GM12874 (cell line): ENCODE data around the gene DBN1.

Source experiments
- CTCF ChIP-seq: IDR thresholded peaks from 2 replicates; pipeline ENCODE4 v1.5.1; 2011; ENCODE audit warnings: low read depth, mild to moderate bottlenecking, control low read depth, low read length, moderate library complexity; ENCODE audit not compliant: insufficient read depth

Gene DBN1

GRCh38 chr5:177472460-177473442 is 683 bp downstream of the DBN1 start:
- peak; percentile 12; the same call in 1 of the 2 replicates for TF ChIP-seq CTCF

- TF ChIP-seq CTCF: no peak
These were observed 1.7 kb downstream of the DBN1 start for GRCh38 chr5:177471610-177472356.

GRCh38 chr5:177470759-177471536 is 2.5 kb downstream of the DBN1 start:
- TF ChIP-seq CTCF: no peak

GRCh38 chr5:177469750-177470525 is 3.5 kb downstream of the DBN1 start:
- no peak for TF ChIP-seq CTCF

GRCh38 chr5:177468685-177469628 is 4.5 kb downstream of the DBN1 start:
- TF ChIP-seq CTCF: no peak

- TF ChIP-seq CTCF: no peak
These were observed 5.1 kb downstream of the DBN1 start for GRCh38 chr5:177468329-177468684.
